Upper lobe of left lung (tissue), 4 donors: Measurements from ENCODE around the gene RFC1.
A peak's percentile ranks its signal among the peaks of the same experiment; 100 is the strongest.

Source experiments
- CTCF ChIP-seq, 6 experiments: fragments of 450-650 bp in 4 of 6; fragments of 200-600 bp in 2 of 6; sonication (generic) in 2 of 6; IDR thresholded peaks; one replicate each; pipeline ENCODE4 v1.5.1; 2016 to 2019; ENCODE audit warnings: antibody characterized with exemption in 6 of 6
- EP300 ChIP-seq, 4 donors: sonication (generic); formaldehyde crosslinking; IDR thresholded peaks; one replicate each; pipeline ENCODE4 v1.5.1; 2017; ENCODE audit warnings: antibody characterized with exemption in 4 of 4, control low read depth in 2 of 4
- POLR2A ChIP-seq, 4 donors: fragments of 450-650 bp; IDR thresholded peaks; one replicate each; pipeline ENCODE4 v1.5.1; 2016 to 2017; ENCODE audit warnings: antibody characterized with exemption in 4 of 4, mild to moderate bottlenecking in 2 of 4
- POLR2AphosphoS5 ChIP-seq, 2 donors: sonication (generic); formaldehyde crosslinking; IDR thresholded peaks; one replicate each; pipeline ENCODE4 v1.5.1; 2017; ENCODE audit warnings: antibody characterized with exemption in 2 of 2

GRCh38 chr4:39341075-39341725 lies 25.0 kb downstream of the RFC1 start:
- TF ChIP-seq POLR2AphosphoS5 (IDR thresholded peaks at IDR 0.05), result no peak
- TF ChIP-seq CTCF (IDR thresholded peaks at IDR 0.05), result no peak
- TF ChIP-seq POLR2A (IDR thresholded peaks at IDR 0.05), result peak in 1 of 4 donors; percentile 25
- TF ChIP-seq EP300 (IDR thresholded peaks at IDR 0.05), result peak in 1 of 4 donors; percentile 72
